ENCODE results near the gene PTPRCAP.
"Not testable (repeated sequence)": the region's sequence is repeated elsewhere in the genome, so short reads cannot be mapped to it uniquely, and the experiment has no call there.

Gene PTPRCAP

GRCh38 chr11:67437082-67437808 lies at the start of gene PTPRCAP:
TSS of gene PTPRCAP (minus strand) at chr11:67437682. CDS start at chr11:67437619, 63 bp downstream.
- DNase-seq: no peak

GRCh38 chr11:67486481-67487195 lies 49.2 kb upstream of the PTPRCAP start:
- no peak for DNase-seq

- DNase-seq: not testable (repeated sequence)
These were observed 48.4 kb upstream of the PTPRCAP start for GRCh38 chr11:67485873-67486361.

- DNase-seq: no peak
These were observed 47.4 kb upstream of the PTPRCAP start for GRCh38 chr11:67484847-67485311.

GRCh38 chr11:67483831-67484665 lies 46.6 kb upstream of the PTPRCAP start:
- no peak for DNase-seq

GRCh38 chr11:67482827-67483798 lies 45.6 kb upstream of the PTPRCAP start, which contains the start of gene AIP:
TSS of gene AIP (plus strand) at chr11:67483026. CDS start at chr11:67483159, 133 bp downstream.
- DNase-seq: peak; percentile 100

- no peak for DNase-seq
These were observed 44.9 kb upstream of the PTPRCAP start for GRCh38 chr11:67482275-67482826.

- DNase-seq: not testable (repeated sequence)
These were observed 40.0 kb upstream of the PTPRCAP start for GRCh38 chr11:67477344-67478050.

- DNase-seq: not testable (repeated sequence)
These were observed 39.2 kb upstream of the PTPRCAP start for GRCh38 chr11:67476692-67477091.

GRCh38 chr11:67472882-67473281 lies 35.4 kb upstream of the PTPRCAP start:
- no peak for DNase-seq

- DNase-seq: no peak
These were observed 33.0 kb upstream of the PTPRCAP start for GRCh38 chr11:67470337-67471002.

- DNase-seq: no peak
These were observed 32.0 kb upstream of the PTPRCAP start for GRCh38 chr11:67469508-67469811.

- DNase-seq: peak; percentile 98
These were observed 31.5 kb upstream of the PTPRCAP start, which contains the start of gene TMEM134 for GRCh38 chr11:67468759-67469507. TSS of gene TMEM134 (minus strand) at chr11:67469251. CDS start at chr11:67469192, 59 bp downstream.

GRCh38 chr11:67468456-67468758 lies 30.9 kb upstream of the PTPRCAP start:
- no peak for DNase-seq

- DNase-seq: no peak
These were observed 30.6 kb upstream of the PTPRCAP start for GRCh38 chr11:67468056-67468455.

GRCh38 chr11:67466962-67467771 lies 29.7 kb upstream of the PTPRCAP start:
- DNase-seq: no peak

GRCh38 chr11:67466367-67466766 lies 28.9 kb upstream of the PTPRCAP start:
- DNase-seq: no peak

- DNase-seq: not testable (repeated sequence)
These were observed 28.0 kb upstream of the PTPRCAP start for GRCh38 chr11:67465530-67465929.

GRCh38 chr11:67465189-67465510 lies 27.7 kb upstream of the PTPRCAP start:
- DNase-seq: no peak
